Right renal cortex interstitium (tissue), 3 donors: ENCODE results near the gene PKP1. TPM values are rescaled to one million over a fixed set of nuclear protein-coding genes. Genes with fewer than 3 reads are reported as not detected.

ENCODE experiments used
- DNase-seq, 3 donors: peaks; one replicate each; pipeline ENCODE4 v3.0.0-alpha.2; 2013; ENCODE audit warnings: low read depth in 3 of 3, low spot score in 2 of 3
- polyA plus RNA-seq, 3 donors: library from polyadenylated mRNA; unstranded; fragments of 120-200 nt; gene quantifications; one replicate each; pipeline ENCODE4 v1.2.1, GENCODE V29; 2013; ENCODE audit not compliant: insufficient read length in 3 of 3

Gene PKP1
- polyA plus RNA-seq, 3 donors: 0.10 to 0.12 (median 0.11) TPM

GRCh38 chr1:201360901-201361651 lies 77.8 kb downstream of the PKP1 start:
- DNase-seq: no peak

DNA sequence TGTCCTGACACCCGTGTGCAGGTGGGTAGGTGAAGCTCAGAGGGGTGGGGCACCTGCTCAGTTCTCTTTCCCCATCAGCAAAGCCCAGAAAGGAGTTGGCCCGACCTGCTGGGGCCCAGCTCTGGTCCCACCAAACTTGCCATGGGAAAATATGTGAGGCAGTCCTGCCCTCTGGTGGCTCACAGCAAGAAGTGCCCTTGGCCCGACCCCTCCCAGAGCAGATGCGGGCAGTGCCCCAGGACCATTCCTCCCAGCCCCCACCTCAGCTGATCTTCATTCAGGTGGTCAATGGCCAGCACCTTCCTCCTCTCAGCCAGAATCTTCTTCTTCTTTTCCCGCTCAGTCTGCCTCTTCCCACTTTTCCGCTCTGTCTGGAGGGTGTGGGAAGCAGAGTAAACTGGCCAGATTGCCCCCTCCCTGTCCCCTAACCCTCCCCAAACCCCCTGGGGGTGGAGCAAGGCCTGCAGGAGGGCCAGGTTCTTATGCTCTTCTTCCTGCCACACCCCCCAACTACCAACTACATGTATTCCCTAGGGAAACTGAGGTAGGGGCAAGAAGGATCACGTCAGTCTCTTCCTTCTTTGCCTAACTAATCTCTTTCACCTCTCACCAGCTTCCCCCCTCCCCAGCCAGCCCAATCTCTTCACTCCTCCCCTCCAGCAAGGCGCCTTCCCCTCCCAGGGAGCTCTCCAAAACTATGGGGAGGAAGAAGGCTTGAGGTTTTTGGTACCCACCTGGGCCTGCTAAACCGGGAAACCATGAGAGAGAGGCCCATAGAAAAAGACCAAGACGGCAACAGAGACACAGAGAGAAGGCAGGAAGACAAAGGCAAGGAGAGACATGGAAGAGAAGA lies 78.6 kb downstream of the PKP1 start:
- no peak for DNase-seq

GRCh38 chr1:201362906-201363305 lies 79.6 kb downstream of the PKP1 start:
- DNase-seq: no peak

DNA sequence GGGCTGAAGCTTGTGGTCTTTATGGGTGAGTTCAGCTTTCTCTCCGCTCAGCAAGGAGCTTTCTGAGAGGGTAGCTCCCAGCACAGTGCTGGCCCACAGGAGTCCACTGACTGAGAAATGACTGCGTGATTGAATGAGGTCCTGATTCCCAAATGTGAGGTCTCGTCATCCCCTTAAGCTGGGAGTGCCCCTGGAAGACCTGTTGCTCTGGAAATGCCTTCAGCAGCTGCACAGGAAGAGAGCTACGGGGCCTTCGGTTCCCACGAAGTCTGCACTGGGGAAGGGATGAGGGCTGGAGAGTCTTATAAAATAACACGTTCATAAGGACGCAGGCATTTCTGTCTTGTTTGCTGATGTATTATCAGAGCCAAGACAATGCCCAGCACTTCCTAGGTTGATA lies 80.2 kb downstream of the PKP1 start:
- DNase-seq: no peak

GRCh38 chr1:201364808-201365105 lies 81.5 kb downstream of the PKP1 start:
- DNase-seq: peak in 1 of 3 donors; percentile 45

- no peak for DNase-seq
Measured at GRCh38 chr1:201365251-201365650, 81.9 kb downstream of the PKP1 start.

DNA sequence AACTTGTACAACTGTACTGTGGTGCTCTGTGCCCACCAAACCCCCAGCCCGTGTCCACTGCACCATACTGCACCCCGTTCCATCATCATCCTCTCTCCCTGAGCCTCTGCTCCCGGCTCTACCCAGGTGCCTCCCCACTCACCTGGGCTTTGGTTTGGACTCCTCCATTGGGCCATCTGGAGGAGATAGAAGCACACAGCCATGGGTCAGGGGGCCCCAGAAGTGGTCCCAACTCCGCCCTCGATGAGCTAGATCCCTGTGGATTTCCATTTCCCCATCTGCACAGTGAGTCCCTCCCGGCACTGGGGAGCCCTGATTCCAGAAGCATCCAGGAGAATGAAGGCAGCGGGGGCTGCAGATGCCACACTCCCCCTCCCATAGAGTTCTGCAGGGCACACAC lies 83.4 kb downstream of the PKP1 start:
- no peak for DNase-seq

DNA sequence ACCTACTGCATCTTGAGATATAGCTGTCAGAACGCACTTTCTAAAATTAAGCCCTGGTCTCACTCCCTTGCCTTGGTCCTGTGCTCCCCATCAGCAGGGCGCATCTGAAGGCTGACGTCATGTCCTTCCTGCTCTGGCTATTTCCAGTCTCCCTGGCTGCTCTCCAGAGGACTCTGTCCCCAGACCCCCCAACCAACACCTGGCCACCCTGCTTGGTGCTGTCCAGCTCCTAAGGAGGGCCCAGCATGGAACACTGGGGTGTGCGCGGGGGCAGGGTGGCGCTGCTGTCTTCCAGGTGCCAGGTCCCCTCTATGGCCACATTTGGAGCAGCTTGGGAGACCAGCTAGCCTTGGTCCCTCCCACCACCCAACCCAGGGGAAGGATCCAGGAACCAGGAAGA lies 85.9 kb downstream of the PKP1 start:
- DNase-seq: no peak

DNA sequence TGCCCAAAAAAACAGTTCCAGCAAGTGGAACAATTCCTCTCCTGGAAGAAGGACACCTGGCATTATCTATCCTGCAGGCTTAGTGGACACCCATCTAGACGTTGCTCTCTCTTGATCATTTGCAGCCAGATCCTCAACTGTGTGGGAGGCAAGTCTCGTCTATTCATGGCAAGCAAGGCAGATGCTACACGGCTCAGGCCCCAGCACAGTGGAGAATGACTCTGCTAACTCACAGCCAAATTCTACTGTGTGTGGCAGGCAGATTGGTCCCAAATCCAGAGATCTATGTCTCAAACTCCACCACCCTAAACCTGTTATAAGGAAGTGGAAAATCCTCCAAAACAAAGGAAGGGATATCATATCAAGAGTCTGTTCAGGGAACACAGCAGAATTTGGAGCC lies 87.2 kb downstream of the PKP1 start:
- no peak for DNase-seq

- DNase-seq: no peak
Measured at GRCh38 chr1:201371276-201371675, 88.0 kb downstream of the PKP1 start.

GRCh38 chr1:201371792-201372191 lies 88.5 kb downstream of the PKP1 start:
- no peak for DNase-seq

- DNase-seq: no peak
Measured at GRCh38 chr1:201374364-201374763, 91.1 kb downstream of the PKP1 start.

- no peak for DNase-seq
Measured at GRCh38 chr1:201375169-201375568, 91.9 kb downstream of the PKP1 start.

DNA sequence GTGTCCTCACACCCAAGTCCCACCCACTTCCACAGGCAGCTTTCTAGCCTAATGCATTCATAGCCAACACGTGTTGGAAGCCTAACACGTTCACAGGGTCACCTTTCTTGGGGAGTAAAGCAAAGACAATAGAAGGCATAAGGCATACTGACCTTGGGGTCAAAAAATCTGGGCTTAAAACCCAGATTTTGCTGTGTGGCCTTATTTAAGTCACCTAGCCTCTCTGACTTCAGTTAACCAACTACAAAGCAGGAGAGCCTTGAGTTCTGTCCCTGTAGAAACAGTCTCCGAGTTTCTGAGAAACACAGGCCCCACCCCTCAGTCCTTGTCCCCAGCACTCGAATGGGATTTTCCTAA lies 92.8 kb downstream of the PKP1 start:
- DNase-seq: no peak

DNA sequence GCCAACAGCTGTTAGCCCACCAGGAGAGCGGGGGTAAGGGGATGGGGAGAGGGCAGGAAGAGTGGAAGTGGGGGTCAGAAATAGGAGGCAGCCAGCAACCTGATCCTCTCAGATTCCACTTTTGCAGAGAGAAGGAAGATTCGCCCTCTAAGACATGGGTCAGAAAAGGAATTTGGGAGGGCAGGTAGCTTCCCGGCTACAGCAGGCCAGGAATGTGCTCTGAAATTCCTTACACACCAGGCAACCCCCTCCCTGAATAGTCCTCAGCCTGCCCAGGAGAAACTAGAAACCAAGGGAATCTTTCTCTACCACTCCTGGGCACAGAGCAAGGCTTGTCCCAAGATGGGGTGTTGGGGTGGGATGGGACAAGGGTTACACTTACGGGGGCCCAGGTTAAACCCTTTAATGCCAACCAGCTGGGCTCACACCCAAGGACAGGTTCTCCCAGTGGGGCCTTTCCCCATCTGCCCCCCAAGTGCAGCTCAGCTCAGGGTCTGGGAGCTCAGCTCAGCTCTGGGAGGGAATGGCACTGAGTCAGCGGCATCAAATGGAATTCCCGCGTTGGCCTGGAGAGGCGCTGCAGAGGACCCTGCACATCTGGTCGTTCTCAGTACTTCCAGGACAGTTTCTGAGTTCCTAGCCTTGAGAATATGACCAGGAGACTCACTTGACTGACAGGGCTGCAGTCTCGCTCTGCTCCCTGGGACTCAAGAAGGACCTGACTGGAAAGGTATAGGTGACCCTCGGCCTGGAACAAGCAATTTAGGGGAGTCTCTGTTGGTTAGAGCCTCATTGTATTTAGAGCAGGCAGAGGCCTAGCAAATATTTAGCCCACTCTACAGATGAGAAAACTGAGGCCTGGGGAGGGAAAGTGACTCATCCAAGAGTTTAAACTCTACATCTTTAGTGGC lies 93.4 kb downstream of the PKP1 start:
- no peak for DNase-seq

- DNase-seq: no peak
Measured at GRCh38 chr1:201377611-201378092, 94.3 kb downstream of the PKP1 start, which contains the start of gene TNNT2. Gene TNNT2, minus strand, starts transcription at chr1:201377680. Its CDS starts 4,426 bp downstream, at chr1:201373254.

DNA sequence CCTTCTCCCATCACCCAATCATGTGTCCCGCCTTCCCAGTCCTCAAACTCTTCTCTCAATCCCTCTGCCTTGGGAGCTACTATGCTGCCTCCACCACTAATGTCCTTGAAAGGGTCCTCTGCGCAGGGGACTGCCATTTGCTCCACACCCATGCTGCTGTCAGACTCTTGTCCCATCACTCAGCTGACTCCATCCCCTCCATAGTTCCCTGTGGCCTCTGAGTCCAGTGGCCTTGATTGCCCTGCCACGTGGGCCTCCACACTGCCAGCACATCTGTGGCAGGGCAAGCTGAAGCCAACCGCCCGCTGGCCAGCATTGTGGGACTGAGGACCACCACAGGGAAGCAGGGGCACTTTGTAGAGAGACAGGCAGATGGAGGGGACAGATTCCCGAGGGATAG lies 95.5 kb downstream of the PKP1 start:
- DNase-seq: no peak

- no peak for DNase-seq
Measured at GRCh38 chr1:201379733-201380242, 96.5 kb downstream of the PKP1 start.

DNA sequence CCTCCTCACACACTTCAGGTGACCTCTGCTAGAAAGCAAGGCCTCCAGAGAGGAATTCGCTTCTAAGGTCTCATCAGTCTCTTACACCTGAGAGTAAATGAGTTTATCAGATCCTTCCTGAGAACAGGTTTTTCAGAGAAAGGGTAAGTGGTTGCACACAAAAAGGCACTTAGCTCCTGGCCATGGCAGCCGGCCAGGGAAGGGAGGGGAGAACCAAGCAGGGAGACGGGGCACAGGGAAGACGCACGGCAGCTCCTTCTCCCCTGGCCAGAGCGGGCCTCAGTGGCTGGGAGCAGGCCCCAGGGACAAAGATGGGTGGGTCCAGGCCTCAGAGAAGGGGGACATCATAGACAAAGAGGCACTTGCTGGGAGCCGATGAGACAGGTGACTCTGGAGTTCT lies 97.8 kb downstream of the PKP1 start:
- DNase-seq: no peak
